ENCODE measurements around the gene CDHR3. TPM values are rescaled to one million over a fixed set of nuclear protein-coding genes. Genes with fewer than 3 reads are reported as not detected.

Gene CDHR3, protein sequence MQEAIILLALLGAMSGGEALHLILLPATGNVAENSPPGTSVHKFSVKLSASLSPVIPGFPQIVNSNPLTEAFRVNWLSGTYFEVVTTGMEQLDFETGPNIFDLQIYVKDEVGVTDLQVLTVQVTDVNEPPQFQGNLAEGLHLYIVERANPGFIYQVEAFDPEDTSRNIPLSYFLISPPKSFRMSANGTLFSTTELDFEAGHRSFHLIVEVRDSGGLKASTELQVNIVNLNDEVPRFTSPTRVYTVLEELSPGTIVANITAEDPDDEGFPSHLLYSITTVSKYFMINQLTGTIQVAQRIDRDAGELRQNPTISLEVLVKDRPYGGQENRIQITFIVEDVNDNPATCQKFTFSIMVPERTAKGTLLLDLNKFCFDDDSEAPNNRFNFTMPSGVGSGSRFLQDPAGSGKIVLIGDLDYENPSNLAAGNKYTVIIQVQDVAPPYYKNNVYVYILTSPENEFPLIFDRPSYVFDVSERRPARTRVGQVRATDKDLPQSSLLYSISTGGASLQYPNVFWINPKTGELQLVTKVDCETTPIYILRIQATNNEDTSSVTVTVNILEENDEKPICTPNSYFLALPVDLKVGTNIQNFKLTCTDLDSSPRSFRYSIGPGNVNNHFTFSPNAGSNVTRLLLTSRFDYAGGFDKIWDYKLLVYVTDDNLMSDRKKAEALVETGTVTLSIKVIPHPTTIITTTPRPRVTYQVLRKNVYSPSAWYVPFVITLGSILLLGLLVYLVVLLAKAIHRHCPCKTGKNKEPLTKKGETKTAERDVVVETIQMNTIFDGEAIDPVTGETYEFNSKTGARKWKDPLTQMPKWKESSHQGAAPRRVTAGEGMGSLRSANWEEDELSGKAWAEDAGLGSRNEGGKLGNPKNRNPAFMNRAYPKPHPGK
- total RNA-seq (38.2 TPM), polyA plus RNA-seq (10 to 100 TPM in 1 of 4 donors, 1 to 10 TPM in 3; 5.6 to 13.0 (median 7.2) TPM)

DNA sequence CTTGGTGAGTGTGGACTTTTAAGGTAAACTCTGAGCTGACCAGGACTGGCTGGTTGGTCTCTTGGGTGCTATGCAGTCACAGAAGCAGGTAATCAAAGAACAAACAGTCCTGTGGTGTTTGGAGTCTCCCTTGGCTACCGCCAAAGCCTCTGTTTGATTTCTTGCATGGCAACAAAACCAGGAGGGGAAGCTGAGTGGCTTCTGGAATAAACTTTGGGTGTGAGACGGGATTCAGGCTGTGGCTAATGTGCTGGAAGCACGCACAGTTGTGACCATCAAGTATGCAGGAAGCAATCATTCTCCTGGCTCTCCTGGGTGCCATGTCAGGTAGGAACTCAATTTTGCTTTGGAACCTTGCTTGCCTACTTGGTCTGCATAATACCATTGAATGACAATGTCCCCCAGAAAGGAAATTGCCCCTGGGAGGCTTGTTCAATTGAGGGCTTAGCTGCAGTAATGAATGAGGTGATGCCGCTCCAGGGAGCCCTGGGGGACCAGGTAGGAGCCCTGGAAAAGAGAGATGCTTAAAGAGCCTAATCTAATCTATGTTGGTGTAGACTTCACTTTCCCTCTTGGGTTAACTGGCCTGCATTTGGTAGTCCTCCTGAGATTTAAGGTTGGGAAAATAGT is at the start of gene CDHR3:
CDHR3 (plus strand) TSS at position 227 of the 630 bp plus-strand sequence; CDS start at position 282, 55 bp downstream.
- H3K27me3 ChIP-seq (ENCODE audit: control insufficient read depth, insufficient read depth, low read length): no peaks in the 10 kb centered on the region
- Mint-ChIP-seq H3K4me3 (no peak within 1 kb of the TSS), H3K36me3 (peaks cover 7% of the 10 kb centered on the region), H3K27ac (no peak within 1 kb of the TSS), H3K27me3 (peaks cover 5% of the 10 kb centered on the region), H3K9me3 (no peaks in the 10 kb centered on the region), H3K4me1 (no peaks in the 10 kb centered on the region)
- no peak within 1 kb of the TSS for H3K4me3 ChIP-seq (ENCODE audit: low read depth, low read length)
- DNase-seq: no peak
- no peaks in the 10 kb centered on the region for H3K4me1 ChIP-seq (ENCODE audit: control insufficient read depth, insufficient read depth, low read length, poor library complexity, severe bottlenecking)
- no peaks in the 10 kb centered on the region for H3K9me3 ChIP-seq (ENCODE audit: control insufficient read depth in 2 of 2, low read length in 2 of 2)
- no peak for ATAC-seq (ENCODE audit: low read depth in 2 of 2)
- no peaks in the 10 kb centered on the region for H3K36me3 ChIP-seq (ENCODE audit: control insufficient read depth, insufficient read depth, low read length)
- no peak within 1 kb of the TSS for H3K27ac ChIP-seq (ENCODE audit: insufficient read depth, low read length, poor library complexity, severe bottlenecking)

DNA sequence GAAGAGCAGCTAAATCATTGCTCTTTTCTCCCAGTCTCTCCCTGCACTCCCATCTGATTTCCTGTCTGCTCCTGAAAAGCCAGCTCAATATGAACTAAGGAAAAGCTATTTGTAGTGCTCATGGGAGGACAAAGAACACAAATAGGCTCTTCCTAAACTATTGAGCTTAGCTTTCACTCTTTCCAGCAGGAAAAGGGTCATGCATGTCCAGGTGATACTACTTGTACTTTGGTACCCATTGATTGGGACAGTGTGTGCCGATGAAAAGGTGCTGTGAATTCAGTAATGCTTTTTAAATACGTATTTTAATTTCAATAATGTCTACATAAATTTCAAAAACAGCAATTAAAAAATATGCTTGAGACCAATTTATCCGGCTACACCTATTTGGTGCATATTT is 49.1 kb upstream of the CDHR3 start:
- Mint-ChIP-seq H3K27me3 (no peaks in the 10 kb centered on the region), H3K4me1 (peaks cover 0 to 2% (median under 1%) of the 10 kb centered on the region in 4 donors), H3K4me3 (no peak overlapping the region), H3K27ac (no peak overlapping the region), H3K36me3 (peaks cover 45% of the 10 kb centered on the region), H3K9me3 (peaks cover 0 to 5% (median 2%) of the 10 kb centered on the region in 7 donors)
- Histone ChIP-seq H3K4me3 (ENCODE audit: low read depth, low read length) (no peak overlapping the region), H3K4me1 (ENCODE audit: control insufficient read depth, insufficient read depth, low read length, poor library complexity, severe bottlenecking) (no peaks in the 10 kb centered on the region), H3K9me3 (ENCODE audit: control insufficient read depth in 2 of 2, low read length in 2 of 2) (no peaks in the 10 kb centered on the region), H3K27me3 (ENCODE audit: control insufficient read depth, insufficient read depth, low read length) (no peaks in the 10 kb centered on the region), H3K36me3 (ENCODE audit: control insufficient read depth, insufficient read depth, low read length) (peaks cover 55% of the 10 kb centered on the region), H3K27ac (ENCODE audit: insufficient read depth, low read length, poor library complexity, severe bottlenecking) (no peak overlapping the region)
- ATAC-seq (ENCODE audit: low read depth in 2 of 2) (no peak), DNase-seq (no peak)

DNA sequence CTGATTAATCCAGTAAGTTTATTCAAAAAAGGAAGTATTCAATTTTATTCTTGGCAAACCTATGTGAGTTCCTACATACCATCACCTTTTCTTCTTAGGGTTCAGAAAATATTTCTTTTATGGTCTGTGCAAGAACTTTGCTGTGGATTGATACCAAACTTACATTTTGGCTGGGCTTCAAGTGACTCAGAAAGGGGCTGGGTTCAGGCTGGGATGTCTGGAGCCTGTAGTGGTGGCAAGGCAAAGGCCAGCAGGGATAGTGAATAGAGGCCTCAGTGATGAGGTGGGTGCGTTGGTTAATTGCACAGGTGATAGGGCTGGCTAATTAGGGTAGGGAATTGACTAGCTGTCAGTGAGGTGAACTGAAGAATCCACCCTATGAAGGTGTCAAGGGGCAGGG is 46.5 kb upstream of the CDHR3 start:
- Histone ChIP-seq H3K27ac (ENCODE audit: insufficient read depth, low read length, poor library complexity, severe bottlenecking) (no peak overlapping the region), H3K9me3 (ENCODE audit: control insufficient read depth in 2 of 2, low read length in 2 of 2) (no peaks in the 10 kb centered on the region), H3K36me3 (ENCODE audit: control insufficient read depth, insufficient read depth, low read length) (peaks cover 33% of the 10 kb centered on the region), H3K4me1 (ENCODE audit: control insufficient read depth, insufficient read depth, low read length, poor library complexity, severe bottlenecking) (no peaks in the 10 kb centered on the region), H3K27me3 (ENCODE audit: control insufficient read depth, insufficient read depth, low read length) (no peaks in the 10 kb centered on the region), H3K4me3 (ENCODE audit: low read depth, low read length) (no peak overlapping the region)
- Mint-ChIP-seq H3K36me3 (peaks cover 43% of the 10 kb centered on the region), H3K4me1 (peaks cover 0 to 7% (median 1%) of the 10 kb centered on the region in 4 donors), H3K27ac (no peak overlapping the region), H3K27me3 (no peaks in the 10 kb centered on the region), H3K9me3 (peaks cover 0 to 4% (median 0%) of the 10 kb centered on the region in 7 donors), H3K4me3 (no peak overlapping the region)
- no peak for DNase-seq
- no peak for ATAC-seq (ENCODE audit: low read depth in 2 of 2)

DNA sequence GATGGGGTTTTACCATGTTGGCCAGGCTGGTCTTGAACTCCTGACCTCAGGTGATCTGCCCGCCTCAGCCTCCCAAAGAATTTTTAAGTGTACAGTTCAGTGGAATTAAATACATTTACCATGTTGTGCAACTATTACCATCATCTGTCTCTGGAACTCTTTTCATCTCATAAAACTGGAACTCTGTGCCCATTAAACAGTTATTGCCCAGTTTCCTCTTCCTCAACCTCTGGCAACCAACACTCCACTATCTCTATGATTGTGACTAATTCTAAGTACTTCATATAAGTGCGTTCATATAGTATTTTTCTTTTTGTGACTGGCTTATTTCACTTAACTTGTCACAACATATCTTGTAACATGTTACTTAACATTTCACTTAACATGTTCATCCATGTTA is 45.4 kb upstream of the CDHR3 start:
- no peaks in the 10 kb centered on the region for H3K27me3 Mint-ChIP-seq
- H3K36me3 ChIP-seq (ENCODE audit: control insufficient read depth, insufficient read depth, low read length): peaks cover 25% of the 10 kb centered on the region
- no peak overlapping the region for H3K4me3 Mint-ChIP-seq
- peaks cover 35% of the 10 kb centered on the region for H3K36me3 Mint-ChIP-seq
- H3K4me3 ChIP-seq (ENCODE audit: low read depth, low read length): no peak overlapping the region
- no peaks in the 10 kb centered on the region for H3K27me3 ChIP-seq (ENCODE audit: control insufficient read depth, insufficient read depth, low read length)
- no peak overlapping the region for H3K27ac ChIP-seq (ENCODE audit: insufficient read depth, low read length, poor library complexity, severe bottlenecking)
- H3K9me3 ChIP-seq (ENCODE audit: control insufficient read depth in 2 of 2, low read length in 2 of 2): no peaks in the 10 kb centered on the region
- H3K4me1 ChIP-seq (ENCODE audit: control insufficient read depth, insufficient read depth, low read length, poor library complexity, severe bottlenecking): no peaks in the 10 kb centered on the region
- H3K27ac Mint-ChIP-seq: no peak overlapping the region
- ATAC-seq (ENCODE audit: low read depth in 2 of 2): no peak
- no peak for DNase-seq
- peaks cover 0 to 7% (median 1%) of the 10 kb centered on the region in 4 donors for H3K4me1 Mint-ChIP-seq
- H3K9me3 Mint-ChIP-seq: peaks cover 0 to 4% (median 0%) of the 10 kb centered on the region in 7 donors

DNA sequence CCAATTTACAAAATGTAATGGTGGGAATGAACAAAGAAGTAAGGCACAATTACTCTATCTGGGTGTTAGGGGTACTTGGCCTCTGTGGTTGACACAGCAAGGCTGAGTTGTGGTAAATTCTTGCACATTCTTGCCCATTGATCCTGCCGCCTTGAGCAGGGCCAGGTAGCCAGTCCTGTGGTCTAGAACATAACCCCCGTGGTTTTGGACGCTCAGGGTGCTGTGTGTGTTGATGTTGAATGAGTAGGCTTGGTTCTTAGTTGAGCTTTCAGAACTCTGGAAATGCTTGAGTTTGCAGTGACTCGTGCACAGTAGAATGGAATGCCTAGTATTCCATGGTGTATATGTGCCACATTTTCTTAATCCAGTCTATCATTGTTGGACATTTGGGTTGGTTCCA is 42.3 kb upstream of the CDHR3 start:
- peaks cover 14% of the 10 kb centered on the region for H3K36me3 ChIP-seq (ENCODE audit: control insufficient read depth, insufficient read depth, low read length)
- H3K27me3 Mint-ChIP-seq: no peaks in the 10 kb centered on the region
- peaks cover 19 to 28% (median 22%) of the 10 kb centered on the region in 4 donors for H3K4me1 Mint-ChIP-seq
- peaks cover 0 to 6% (median 1%) of the 10 kb centered on the region in 7 donors for H3K9me3 Mint-ChIP-seq
- H3K27me3 ChIP-seq (ENCODE audit: control insufficient read depth, insufficient read depth, low read length): no peaks in the 10 kb centered on the region
- no peak overlapping the region for H3K27ac Mint-ChIP-seq
- peaks cover 43% of the 10 kb centered on the region for H3K36me3 Mint-ChIP-seq
- DNase-seq: no peak
- H3K4me1 ChIP-seq (ENCODE audit: control insufficient read depth, insufficient read depth, low read length, poor library complexity, severe bottlenecking): peaks cover 9% of the 10 kb centered on the region
- H3K9me3 ChIP-seq (ENCODE audit: control insufficient read depth in 2 of 2, low read length in 2 of 2): no peaks in the 10 kb centered on the region
- ATAC-seq (ENCODE audit: low read depth in 2 of 2): no peak
- no peak overlapping the region for H3K27ac ChIP-seq (ENCODE audit: insufficient read depth, low read length, poor library complexity, severe bottlenecking)
- no peak overlapping the region for H3K4me3 Mint-ChIP-seq
- no peak overlapping the region for H3K4me3 ChIP-seq (ENCODE audit: low read depth, low read length)

DNA sequence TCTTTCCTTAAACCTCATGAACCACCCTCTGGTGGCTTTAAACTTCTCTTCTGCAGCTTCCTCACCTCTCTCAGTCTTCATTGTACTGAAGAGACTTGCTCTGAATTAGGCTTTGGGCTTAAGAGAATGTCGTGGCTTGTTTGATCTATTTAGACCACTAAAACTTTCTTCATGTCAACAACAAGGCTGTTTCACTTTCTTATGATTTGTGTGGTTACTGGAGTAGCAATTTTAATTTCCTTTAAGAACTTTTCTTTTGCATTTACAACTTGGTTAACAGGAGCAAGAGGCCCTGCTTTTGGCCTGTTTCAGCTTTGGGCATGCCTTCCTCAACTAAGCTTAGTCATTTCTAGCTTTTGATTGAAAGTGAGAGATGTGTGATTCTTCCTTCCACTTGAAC is 38.1 kb upstream of the CDHR3 start:
- peaks cover 21% of the 10 kb centered on the region for H3K36me3 Mint-ChIP-seq
- H3K36me3 ChIP-seq (ENCODE audit: control insufficient read depth, insufficient read depth, low read length): peaks cover 5% of the 10 kb centered on the region
- ATAC-seq (ENCODE audit: low read depth in 2 of 2) (peak; percentile 52 to 69), DNase-seq (peak in 2 of 3 donors; percentile 48 to 67)
- H3K27me3 Mint-ChIP-seq: no peaks in the 10 kb centered on the region
- no peaks in the 10 kb centered on the region for H3K9me3 ChIP-seq (ENCODE audit: control insufficient read depth in 2 of 2, low read length in 2 of 2)
- H3K4me1 ChIP-seq (ENCODE audit: control insufficient read depth, insufficient read depth, low read length, poor library complexity, severe bottlenecking): peaks cover 9% of the 10 kb centered on the region
- H3K4me3 Mint-ChIP-seq: peak overlapping the region in 2 of 4 donors; percentile 13 to 53
- H3K27ac ChIP-seq (ENCODE audit: insufficient read depth, low read length, poor library complexity, severe bottlenecking): peak overlapping the region; percentile 56
- H3K4me1 Mint-ChIP-seq: peaks cover 16 to 38% (median 23%) of the 10 kb centered on the region in 4 donors
- H3K27me3 ChIP-seq (ENCODE audit: control insufficient read depth, insufficient read depth, low read length): no peaks in the 10 kb centered on the region
- peaks cover 0 to 6% (median 0%) of the 10 kb centered on the region in 7 donors for H3K9me3 Mint-ChIP-seq
- peak overlapping the region; percentile 75 to 83 (median 81) for H3K27ac Mint-ChIP-seq
- peak overlapping the region; percentile 9 for H3K4me3 ChIP-seq (ENCODE audit: low read depth, low read length)

DNA sequence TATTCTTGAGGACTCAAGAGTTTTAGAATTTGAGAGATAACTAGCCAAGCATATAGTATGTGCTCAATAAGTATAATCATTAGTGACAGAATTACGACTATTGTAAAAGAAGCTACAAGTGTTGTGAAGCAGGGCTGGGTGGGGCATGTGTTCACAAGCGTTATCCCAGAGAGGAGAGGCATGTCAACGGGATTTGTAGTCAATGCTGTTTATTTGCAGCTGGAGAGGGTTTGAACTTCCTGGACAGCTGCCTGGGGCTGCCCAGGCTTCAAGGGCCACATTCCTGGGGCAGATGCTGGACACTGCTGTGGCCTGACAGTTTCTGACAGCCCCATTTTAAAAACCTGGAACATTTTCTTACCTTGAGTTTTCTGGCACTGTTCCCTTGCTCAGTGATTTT is 36.9 kb upstream of the CDHR3 start:
- Mint-ChIP-seq H3K27me3 (no peaks in the 10 kb centered on the region), H3K36me3 (peaks cover 17% of the 10 kb centered on the region), H3K4me3 (peak overlapping the region in 1 of 4 donors; percentile 26), H3K4me1 (peaks cover 17 to 38% (median 23%) of the 10 kb centered on the region in 4 donors), H3K9me3 (peaks cover 0 to 6% (median 0%) of the 10 kb centered on the region in 7 donors), H3K27ac (peak overlapping the region in 1 of 3 donors; percentile 51)
- Histone ChIP-seq H3K4me3 (ENCODE audit: low read depth, low read length) (no peak overlapping the region), H3K27me3 (ENCODE audit: control insufficient read depth, insufficient read depth, low read length) (no peaks in the 10 kb centered on the region), H3K36me3 (ENCODE audit: control insufficient read depth, insufficient read depth, low read length) (peaks cover 7% of the 10 kb centered on the region), H3K27ac (ENCODE audit: insufficient read depth, low read length, poor library complexity, severe bottlenecking) (no peak overlapping the region), H3K9me3 (ENCODE audit: control insufficient read depth in 2 of 2, low read length in 2 of 2) (no peaks in the 10 kb centered on the region), H3K4me1 (ENCODE audit: control insufficient read depth, insufficient read depth, low read length, poor library complexity, severe bottlenecking) (peaks cover 9% of the 10 kb centered on the region)
- no peak for ATAC-seq (ENCODE audit: low read depth in 2 of 2)
- DNase-seq: no peak
